ENCODE data around the gene MORN5.

The MORN5 gene

DNA sequence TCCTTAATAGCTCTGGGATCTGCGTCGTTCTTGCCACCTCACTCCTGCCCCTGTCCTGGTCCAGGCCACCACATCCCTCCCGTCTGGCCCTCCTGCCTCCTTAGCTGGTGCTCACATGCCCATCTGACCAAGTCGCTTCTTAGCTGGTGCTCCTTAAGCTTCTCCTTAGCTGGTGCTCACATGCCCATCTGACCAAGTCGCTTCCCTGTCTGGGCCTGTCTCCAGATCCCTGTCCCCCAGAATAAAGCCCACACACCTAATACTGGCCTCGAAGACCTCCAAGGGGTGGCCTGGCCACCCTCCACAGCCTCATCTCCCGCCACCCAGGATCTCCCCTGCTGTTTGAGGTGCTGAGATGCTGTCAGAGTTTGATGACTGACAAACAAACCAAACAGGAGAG, 35.2 kb upstream of the MORN5 start:
- Histone ChIP-seq H3K4me1 (no peaks in the 10 kb centered on the region), H3K9me3 (ENCODE audit: control insufficient read depth, low read length) (no peaks in the 10 kb centered on the region), H2AFZ (no peak overlapping the region), H3K27ac (no peak overlapping the region), H3K27me3 (ENCODE audit: control insufficient read depth, insufficient read depth, low read length) (no peaks in the 10 kb centered on the region), H3K4me3 (ENCODE audit: low read depth, low read length) (no peak overlapping the region), H3K4me2 (ENCODE audit: low read length) (no peak overlapping the region), H3K79me2 (no peaks in the 10 kb centered on the region), H3K9ac (no peak overlapping the region), H3K36me3 (ENCODE audit: control insufficient read depth, insufficient read depth, low read length) (no peaks in the 10 kb centered on the region)
- TF ChIP-seq, protein P1, sequence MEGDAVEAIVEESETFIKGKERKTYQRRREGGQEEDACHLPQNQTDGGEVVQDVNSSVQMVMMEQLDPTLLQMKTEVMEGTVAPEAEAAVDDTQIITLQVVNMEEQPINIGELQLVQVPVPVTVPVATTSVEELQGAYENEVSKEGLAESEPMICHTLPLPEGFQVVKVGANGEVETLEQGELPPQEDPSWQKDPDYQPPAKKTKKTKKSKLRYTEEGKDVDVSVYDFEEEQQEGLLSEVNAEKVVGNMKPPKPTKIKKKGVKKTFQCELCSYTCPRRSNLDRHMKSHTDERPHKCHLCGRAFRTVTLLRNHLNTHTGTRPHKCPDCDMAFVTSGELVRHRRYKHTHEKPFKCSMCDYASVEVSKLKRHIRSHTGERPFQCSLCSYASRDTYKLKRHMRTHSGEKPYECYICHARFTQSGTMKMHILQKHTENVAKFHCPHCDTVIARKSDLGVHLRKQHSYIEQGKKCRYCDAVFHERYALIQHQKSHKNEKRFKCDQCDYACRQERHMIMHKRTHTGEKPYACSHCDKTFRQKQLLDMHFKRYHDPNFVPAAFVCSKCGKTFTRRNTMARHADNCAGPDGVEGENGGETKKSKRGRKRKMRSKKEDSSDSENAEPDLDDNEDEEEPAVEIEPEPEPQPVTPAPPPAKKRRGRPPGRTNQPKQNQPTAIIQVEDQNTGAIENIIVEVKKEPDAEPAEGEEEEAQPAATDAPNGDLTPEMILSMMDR (IDR thresholded peaks at IDR 0.05), result no peak

DNA sequence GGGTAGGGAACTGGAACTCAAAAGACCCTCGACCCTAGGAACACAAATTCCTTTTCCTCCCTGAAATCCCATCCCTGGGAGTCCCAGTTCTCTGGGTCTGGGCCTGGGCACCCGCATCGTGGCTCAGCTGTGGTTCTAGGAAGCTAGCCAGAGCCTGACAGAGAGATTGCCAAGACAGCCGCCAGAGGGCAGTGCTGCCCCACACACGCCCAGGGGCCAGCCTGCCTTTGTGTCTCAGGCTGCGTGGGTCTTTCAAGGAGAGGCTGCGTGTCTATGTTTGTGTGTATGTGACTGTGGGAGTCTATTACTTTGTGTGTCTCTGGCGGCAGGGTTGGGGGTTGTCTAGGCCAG, 34.6 kb upstream of the MORN5 start:
- Histone ChIP-seq H3K4me3 (ENCODE audit: low read depth, low read length) (no peak overlapping the region), H3K9me3 (ENCODE audit: control insufficient read depth, low read length) (no peaks in the 10 kb centered on the region), H3K27me3 (ENCODE audit: control insufficient read depth, insufficient read depth, low read length) (no peaks in the 10 kb centered on the region), H2AFZ (no peak overlapping the region), H3K4me2 (ENCODE audit: low read length) (no peak overlapping the region), H3K9ac (no peak overlapping the region), H3K36me3 (ENCODE audit: control insufficient read depth, insufficient read depth, low read length) (no peaks in the 10 kb centered on the region), H3K27ac (no peak overlapping the region), H3K79me2 (no peaks in the 10 kb centered on the region), H3K4me1 (no peaks in the 10 kb centered on the region)
- TF ChIP-seq, protein P1 (IDR thresholded peaks at IDR 0.05), result peak; percentile 86

DNA sequence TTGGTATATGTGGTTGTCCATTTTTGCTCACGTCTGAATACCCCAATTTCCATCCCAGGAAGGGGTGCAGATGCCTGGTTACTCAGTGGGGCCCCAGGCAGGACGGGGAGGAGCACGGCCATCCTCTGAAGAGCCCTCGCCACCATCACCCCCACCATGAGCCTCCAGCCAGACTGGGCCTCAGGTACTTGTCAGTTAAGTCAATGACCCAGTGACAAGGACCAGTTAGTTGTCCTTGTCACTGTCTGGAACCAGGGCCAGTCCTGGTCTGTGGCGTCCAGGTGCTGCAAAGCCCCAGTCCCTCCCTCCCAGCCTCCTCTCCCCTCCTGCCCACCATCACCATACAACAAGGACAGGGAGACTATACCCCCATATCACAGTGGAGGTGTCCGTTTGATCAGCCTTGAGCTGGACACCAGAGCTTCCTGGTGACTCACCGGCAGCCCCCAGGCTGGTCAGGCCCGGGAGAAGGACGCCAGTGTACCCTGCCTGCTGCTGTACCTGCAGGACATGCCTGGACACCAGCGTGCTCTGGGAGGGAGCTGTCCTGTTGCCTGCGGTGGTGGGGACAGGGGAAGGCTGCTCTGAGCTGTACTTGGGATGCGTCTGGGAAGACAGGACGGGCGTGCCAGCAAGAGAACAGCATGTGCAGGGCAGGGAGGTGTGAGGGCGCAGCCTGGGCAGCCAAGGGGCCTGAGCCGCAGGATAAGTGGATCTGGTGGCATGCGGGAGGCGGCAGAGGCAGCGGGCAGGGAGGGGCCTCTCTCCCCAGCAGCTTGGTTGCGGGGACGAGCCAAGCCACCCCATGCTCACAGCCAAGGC, 34.0 kb upstream of the MORN5 start:
- H3K9ac ChIP-seq, result no peak overlapping the region
- TF ChIP-seq, protein P1 (IDR thresholded peaks at IDR 0.05), result no peak
- no peak overlapping the region for H3K4me3 ChIP-seq (ENCODE audit: low read depth, low read length)
- H2AFZ ChIP-seq, result no peak overlapping the region
- no peaks in the 10 kb centered on the region for H3K4me1 ChIP-seq
- H3K79me2 ChIP-seq, result no peaks in the 10 kb centered on the region
- no peak overlapping the region for H3K4me2 ChIP-seq (ENCODE audit: low read length)
- no peak overlapping the region for H3K27ac ChIP-seq
- H3K9me3 ChIP-seq (ENCODE audit: control insufficient read depth, low read length), result no peaks in the 10 kb centered on the region
- no peaks in the 10 kb centered on the region for H3K27me3 ChIP-seq (ENCODE audit: control insufficient read depth, insufficient read depth, low read length)
- H3K36me3 ChIP-seq (ENCODE audit: control insufficient read depth, insufficient read depth, low read length), result no peaks in the 10 kb centered on the region

DNA sequence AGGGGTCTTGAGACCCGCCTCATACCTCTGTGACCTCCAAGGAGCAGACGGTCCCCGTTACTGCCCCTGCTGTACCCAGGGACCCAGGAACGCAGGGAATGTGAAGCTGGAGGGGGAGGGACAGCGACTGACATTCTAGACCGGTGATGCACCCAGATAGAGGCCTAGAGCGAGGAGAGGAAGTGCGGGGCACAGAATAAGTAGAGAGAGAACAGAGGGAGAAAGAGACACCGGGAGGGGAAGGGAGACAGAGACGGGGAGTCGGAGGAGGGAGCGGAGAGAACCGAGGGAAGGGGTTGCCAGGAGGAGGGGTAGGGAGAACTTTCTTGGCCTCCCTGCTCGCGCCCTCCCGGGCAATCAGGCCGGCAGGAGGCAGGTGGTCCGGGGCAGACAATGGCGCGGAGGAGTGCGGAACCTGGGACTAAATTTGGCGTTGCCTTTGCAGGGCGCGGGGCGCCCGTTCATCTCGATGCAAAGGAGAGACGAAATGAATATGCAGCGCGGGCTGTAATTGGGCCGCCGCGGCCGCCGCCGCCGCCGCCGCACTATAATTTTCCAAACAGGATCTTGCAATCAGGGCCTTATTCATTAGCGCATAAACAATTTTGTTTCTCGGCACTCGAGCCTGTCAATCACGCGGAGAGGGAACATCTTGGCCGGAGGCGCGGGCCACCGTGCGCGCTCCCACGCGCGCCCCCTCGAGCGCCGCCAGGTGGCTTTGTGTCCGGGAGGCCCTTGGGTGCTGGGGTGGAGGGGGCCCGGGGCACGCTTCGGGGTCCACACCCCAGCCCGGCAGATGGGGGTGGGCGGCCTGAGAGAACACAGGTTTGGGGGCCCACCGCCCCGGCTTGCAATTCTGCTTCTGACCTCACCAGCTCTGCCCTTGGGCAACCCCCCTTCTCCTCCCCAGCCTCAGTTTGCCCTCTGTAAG, 33.1 kb upstream of the MORN5 start:
- no peaks in the 10 kb centered on the region for H3K9me3 ChIP-seq (ENCODE audit: control insufficient read depth, low read length)
- H3K4me1 ChIP-seq, result no peaks in the 10 kb centered on the region
- TF ChIP-seq, protein P1 (IDR thresholded peaks at IDR 0.05), result no peak
- H3K9ac ChIP-seq, result no peak overlapping the region
- no peaks in the 10 kb centered on the region for H3K27me3 ChIP-seq (ENCODE audit: control insufficient read depth, insufficient read depth, low read length)
- no peak overlapping the region for H3K4me2 ChIP-seq (ENCODE audit: low read length)
- H3K4me3 ChIP-seq (ENCODE audit: low read depth, low read length), result no peak overlapping the region
- no peaks in the 10 kb centered on the region for H3K79me2 ChIP-seq
- peak overlapping the region; percentile 46 for H2AFZ ChIP-seq
- H3K27ac ChIP-seq, result no peak overlapping the region
- no peaks in the 10 kb centered on the region for H3K36me3 ChIP-seq (ENCODE audit: control insufficient read depth, insufficient read depth, low read length)
